GM19397 (cell line): ENCODE data around the gene CDCA7.
"Not testable (repeated sequence)": the region's sequence is repeated elsewhere in the genome, so short reads cannot be mapped to it uniquely, and the experiment has no call there.

Experiments used
- ATAC-seq: cut with Tn5 transposase; IDR thresholded peaks from one replicate; pipeline ENCODE4 v1.9.1; 2021; ENCODE audit warnings: mild to moderate bottlenecking, moderate library complexity; ENCODE audit not compliant: unreplicated experiment

Gene CDCA7

DNA sequence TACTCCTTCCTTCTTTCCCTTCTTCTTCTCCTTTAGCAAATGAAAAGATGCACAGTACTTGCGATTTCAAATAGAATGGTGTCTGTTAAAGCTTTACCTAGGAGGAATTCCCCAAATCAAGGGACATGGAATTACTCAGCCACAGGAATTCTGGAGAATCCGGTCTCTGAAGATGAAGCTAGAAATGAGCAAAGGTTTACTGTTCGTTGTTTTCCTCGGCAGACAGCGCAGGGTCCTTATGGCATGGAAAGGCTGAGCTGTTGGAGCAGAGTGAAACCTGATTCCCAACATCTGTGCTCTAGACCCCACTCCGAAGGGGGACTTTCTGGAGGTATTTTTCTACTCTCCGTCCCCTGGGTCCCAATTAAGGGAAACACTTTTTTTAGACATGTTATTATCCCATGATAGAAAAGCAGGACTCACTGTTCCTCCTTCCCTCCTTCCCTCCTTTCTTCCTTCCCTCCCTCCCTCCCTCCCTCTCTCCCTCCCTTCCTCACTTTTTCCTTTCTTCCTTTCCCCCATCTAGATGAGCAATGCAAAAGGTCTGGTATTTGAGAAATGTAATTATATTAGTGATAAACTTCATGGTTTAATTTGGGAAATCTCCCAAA lies 47.1 kb downstream of the CDCA7 start:
- no peak for ATAC-seq

GRCh38 chr2:173402405-173402974 lies 47.8 kb downstream of the CDCA7 start:
- ATAC-seq = no peak

DNA sequence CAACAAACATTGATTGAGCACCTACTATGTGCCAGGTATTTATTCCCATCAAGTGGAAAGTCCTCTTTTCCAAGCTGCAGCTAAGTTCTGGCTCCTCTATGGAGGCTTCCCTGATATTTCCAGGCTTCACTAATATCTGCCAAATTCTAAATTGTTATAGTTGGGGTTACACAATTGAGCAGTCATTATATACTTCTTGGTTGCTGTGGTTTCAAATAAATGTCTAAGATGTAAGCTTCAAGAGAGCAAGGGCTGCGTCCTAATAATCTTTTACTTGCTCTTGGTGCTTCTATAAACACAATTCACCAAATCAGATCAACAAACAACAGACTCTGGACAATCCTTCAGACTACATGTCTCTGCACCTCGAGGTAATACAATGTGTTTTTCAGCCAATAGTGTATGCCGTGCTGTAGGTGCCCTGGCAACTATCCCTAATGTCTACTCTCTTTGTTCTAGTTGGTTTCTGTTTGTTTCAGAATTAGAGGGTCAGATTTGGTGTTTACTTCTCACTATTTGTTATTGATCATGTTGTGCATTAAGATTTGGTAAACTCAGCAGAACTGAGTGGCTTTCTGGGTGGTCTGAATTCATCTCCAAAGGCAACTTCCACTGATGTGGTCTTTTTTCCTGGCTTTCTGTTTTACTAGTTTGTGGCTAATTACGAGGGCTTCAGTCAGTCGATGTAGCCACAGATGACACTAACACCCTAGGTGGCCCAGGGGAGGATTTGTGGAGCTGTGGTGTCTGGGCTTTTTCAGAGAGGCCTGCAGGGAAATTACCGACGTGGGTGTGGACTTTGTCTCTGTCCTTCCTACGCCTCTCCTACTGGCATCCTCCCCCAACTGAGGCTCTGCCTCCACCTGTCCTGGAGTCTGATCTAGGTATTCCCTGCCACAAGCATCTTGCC lies 50.4 kb downstream of the CDCA7 start:
- no peak for ATAC-seq

- ATAC-seq = no peak
Measured at GRCh38 chr2:173407176-173407575, 52.5 kb downstream of the CDCA7 start.

DNA sequence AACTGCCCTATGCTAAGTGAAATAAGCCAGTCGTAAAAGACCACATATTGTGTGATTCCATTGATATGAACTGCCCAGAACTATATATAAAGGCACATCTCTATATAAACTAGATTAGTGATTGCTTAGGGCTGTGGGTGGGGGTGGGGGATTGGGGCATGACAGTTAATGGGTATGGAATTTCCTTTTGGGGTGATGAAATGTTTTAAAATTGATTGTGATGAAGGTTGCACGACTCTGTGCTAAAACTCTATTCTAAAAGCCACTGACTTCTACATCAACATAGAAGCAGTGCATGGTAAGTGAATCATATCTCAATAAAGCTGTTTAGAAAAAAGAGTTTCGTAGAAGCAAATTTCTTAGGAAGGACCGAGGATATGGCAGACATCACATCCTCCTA lies 53.0 kb downstream of the CDCA7 start:
- ATAC-seq = no peak

GRCh38 chr2:173410579-173410978 lies 55.9 kb downstream of the CDCA7 start:
- no peak for ATAC-seq

DNA sequence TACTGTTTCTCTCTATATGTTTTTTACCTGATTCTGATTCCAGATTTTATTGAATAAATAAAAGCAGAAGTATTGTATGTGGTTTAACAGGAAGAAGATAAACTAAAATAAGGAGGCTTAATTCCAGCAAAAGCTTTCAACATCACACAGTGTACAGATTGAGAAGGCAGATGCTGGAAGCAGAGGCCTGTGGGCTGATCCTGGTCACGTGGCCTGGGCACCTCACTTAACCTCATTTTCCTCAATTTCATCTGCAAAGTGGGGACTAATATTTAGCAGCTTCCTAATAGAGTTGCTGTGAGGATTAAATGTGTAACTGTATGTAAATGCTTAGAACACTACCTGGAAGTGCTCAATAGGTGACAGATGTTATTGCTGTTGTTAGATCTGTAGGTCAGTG lies 58.0 kb downstream of the CDCA7 start:
- no peak for ATAC-seq

DNA sequence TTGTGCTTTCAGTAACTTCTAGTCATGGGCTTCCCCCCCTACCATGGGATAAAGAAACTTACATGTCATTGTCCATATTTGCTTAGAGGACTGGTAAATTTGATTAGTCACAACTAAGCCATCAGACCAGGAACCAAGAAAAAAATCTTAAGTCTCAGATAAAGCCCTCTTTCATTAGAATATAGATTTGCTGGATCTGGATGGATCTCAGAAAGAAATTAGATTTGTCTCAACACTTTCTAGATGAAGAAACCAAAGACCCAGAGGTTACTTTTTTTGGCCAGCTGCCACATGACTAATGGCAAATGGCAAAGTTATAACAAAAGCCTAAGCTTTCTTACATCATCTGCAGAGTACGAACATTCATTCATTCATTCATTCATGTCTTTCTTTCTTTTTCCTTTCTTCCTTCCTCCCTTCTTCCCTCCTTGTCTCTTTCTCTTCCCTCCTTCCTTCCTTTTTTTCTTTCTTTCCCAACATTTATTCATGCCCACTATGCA lies 60.2 kb downstream of the CDCA7 start:
- no peak for ATAC-seq

DNA sequence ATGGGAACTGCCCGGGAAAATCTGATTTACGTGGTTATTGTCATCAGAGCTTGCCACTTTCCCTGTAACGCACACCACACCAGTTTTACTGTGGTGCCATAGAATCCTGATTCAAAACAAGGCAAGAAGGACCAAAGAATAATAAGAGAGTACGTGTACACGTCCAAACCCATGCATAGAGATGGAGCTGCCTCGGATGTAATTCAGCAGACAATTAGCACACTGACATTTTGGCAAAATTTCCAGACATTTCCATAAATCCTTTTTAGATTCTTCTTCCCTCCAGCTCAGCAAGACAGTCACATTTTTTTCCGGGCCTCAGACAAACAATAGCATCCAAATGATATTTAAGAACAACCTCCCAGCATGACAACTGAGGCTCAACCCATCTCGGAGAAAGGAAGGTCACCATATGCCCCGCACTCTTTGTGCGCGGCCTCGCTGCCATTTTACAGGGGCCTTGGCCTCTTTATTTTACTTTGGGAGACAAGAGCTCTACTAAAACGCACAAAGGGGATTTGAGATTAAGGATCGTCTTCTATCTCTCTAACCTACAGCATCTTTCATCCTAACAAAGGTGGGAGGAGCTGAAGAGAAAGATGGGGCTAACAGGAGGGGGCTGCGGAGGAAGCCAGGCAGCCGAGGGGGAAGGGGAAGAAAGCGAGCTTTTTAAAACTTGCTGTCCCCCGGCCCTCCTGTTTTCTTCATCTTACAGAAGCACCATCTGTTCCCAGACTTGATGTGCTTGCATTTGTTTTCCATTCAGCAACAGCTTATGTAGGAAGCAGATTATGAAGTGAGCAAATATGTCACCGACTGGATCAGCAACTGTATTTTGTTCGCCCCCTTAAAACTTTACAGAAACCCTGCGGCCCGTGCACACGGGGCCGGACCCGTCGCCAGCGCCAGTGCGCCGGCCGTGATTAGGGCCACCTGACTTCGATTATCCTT lies 61.0 kb downstream of the CDCA7 start:
- ATAC-seq = no peak

- not testable (repeated sequence) for ATAC-seq
Measured at GRCh38 chr2:173416415-173417152, 61.9 kb downstream of the CDCA7 start.

- no peak for ATAC-seq
Measured at GRCh38 chr2:173417341-173417740, 62.7 kb downstream of the CDCA7 start.

GRCh38 chr2:173417802-173418201 lies 63.1 kb downstream of the CDCA7 start:
- no peak for ATAC-seq
